ENCODE results near the gene COL2A1.

The COL2A1 gene

GRCh38 chr12:48029491-48030172, 25.4 kb upstream of the COL2A1 start:
- DNase-seq, result peak; percentile 60

DNA sequence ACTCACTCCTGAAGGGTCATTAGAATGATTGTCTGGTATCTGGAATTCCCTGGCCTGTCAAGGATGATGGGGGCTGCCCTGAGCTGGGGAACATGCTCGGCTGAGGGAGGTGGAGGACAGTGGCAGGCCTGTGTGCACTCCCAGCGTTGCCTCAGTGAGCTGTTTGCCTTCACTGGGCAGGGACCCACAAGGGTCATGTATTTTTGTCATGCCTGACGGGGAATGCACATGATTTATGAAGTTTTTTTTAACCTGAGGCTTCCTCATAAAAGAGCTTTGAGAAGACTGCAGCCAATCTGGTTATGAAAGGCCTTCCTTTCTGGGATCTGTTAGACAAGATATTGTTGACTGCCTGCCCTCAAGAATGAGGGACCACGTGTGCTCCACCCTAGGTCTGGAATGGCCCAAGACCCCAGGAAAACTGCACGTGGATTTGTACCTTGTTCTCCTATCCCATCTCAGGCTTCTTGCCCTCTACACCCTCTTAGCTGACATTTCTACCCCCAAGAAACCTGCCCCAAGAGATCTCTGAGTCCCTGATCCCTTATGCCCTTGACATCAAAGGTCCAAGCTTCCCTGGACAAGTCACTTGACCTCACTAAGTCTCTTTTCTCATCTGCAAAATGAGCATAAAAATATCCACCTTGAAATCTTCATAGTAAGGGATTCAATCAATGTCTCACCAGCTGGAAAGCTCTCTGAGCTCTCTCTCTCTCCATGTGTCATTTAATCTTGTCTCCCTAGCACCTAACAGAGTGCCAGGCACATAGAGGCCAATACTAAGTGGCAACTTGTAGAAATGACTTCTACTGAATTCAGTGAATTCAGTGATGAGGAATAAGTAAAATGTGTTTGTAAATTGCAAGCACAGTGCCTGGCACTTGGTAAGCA, 24.5 kb upstream of the COL2A1 start:
- DNase-seq, result peak; percentile 45

DNA sequence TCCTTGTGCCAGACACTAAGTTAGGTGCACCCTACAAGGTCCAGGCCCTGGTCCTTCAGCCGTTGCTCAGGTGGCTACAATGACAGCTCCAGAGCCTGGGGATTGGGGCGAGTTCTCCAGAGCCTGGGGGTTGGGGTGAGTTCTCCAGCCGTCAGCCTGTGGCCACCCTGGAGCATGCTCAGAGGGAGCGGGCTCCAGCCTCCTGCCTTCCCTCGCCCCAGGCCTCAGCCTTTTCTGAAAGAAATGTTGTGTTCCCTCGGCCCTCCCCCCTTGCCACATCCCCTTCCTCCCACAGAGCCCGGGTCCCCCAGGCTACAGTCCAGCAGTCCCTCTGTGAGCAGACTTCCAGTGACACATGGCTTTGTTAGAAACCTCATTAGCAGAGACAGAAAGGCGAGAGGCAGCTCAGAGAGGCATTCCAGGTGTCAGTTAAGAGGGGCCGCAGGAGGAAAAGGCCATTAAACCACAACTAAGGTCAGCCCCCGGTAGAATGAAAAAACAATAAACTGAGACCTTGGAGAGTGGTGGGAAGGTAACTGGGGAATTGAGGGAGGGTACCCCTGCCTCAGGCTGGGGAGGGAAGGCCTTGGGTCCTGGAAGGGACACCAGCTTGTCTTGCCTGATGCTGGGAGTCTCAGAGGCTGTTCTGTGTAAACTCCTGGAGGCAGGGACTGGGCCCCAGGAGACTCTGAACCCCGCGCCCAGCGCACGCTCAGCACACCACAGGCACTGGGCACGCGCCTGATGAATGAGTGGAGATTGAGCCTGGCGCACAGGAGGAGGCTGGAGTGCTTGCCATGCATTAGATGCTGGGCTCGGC, 23.1 kb upstream of the COL2A1 start:
- peak; percentile 40 for DNase-seq

GRCh38 chr12:48026060-48026827, 22.0 kb upstream of the COL2A1 start:
- no peak for DNase-seq

- DNase-seq, result no peak
Measured at GRCh38 chr12:48025281-48025680, 21.0 kb upstream of the COL2A1 start.

DNA sequence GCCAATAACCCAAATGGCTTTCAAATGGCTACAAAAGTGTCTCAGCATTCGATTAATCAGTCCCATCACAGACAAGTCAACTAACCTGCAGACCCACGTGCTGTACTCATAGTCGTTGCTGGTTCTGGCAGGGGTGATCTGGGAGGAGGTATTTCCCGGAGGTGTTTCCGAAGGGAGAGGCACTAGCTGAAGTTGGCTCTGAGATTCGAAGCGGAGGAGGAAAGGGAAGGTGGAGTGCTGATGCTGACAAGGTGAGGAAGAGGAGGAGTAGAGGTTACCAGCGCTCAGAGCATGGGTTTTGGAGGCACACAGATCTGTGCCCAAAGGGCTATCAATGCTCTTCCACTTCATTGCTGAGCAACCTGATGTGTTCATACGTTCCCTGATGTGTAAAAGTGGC, 20.5 kb upstream of the COL2A1 start:
- no peak for DNase-seq

DNA sequence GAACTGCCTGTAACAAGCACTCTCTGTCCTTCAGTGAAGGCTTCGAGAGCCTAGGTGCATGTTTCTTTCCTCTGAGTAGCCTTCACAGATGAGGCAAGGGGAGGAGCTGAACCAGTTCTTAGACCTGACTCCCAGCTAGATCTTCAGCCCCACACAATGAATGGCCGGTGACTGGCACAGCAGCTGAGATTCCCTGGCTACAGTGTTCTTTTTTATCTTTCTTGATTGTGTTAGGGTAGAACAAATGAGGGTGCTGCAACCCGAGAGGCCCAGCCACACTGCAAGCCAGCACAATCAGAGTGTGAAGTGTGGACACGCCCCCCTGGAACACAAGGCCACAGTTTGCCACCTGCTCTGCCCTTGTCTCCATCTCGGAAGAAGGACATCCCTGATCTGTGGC, 19.1 kb upstream of the COL2A1 start:
- DNase-seq, result peak; percentile 90

- peak; percentile 90 for DNase-seq
Measured at GRCh38 chr12:48022676-48023385, 18.6 kb upstream of the COL2A1 start.

DNA sequence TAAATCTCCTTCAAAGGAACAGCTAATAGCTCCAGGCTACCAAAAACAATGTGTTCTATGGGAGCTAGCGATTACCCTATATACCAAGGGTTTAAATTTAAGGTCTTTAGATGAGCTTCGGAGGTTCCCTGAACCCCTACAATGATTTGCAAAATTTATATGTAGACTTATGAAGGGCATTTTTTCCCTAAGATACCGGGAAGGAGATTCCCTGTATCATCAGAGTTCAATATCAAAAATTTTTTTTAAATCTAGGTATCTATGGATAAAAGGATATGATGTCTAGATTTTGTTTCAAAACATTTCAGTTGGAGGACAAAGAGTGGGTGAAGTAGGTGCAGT, 17.9 kb upstream of the COL2A1 start:
- no peak for DNase-seq

GRCh38 chr12:48021485-48022179, 17.4 kb upstream of the COL2A1 start:
- peak; percentile 99 for DNase-seq

GRCh38 chr12:48019639-48020265, 15.5 kb upstream of the COL2A1 start:
- no peak for DNase-seq

GRCh38 chr12:48018618-48018995, 14.3 kb upstream of the COL2A1 start:
- no peak for DNase-seq

DNA sequence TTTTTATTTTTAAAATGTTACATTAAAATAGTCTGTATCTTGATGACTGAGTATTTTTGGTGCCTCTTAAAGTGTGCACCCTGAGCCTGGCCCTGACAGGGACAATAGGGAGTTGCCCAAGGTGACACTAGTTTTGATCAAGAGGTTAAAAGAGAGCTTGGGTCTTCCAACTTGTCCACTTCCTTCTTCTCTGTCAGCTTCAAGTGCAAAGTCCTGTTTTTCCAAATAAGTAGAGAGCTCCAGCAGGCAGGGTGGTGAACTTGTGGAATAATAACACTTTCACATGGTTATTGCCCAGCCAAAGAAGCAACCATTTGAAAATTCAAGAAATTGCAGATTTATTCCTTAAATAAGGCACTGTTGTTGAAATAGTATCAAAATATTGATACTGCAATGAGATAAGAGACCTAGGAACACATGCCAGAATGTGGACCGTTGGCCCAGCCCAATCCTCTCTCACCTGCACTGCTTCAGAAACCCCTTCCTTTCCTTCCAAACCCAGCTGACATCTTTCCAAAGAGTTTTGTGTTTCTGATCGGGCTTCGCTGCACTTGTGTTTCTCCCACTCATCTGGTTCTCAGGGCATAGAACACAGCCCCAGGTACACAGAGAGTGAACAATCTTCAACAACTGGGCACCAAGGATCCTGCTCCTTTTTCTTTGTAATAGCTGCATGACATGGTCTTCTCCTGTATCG, 13.8 kb upstream of the COL2A1 start:
- DNase-seq, result no peak

DNA sequence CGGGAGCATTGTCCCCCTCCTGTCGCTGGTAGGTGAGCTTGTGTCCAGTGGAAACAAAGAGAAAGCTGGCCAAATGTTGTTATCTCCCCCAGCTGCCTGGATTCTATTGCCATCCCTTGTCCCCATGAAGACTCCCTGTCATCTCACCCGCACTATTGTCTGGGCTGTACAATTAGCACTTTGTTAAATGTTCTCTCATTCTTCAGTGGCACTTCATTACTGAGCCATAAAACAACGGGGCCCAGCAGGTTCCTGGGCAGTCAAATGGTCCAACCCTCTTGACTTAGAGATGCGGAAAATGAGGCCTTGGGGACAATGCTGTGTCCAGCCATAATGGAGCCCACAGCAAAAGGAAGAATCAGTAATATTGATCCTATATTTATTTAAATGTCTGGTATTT, 13.2 kb upstream of the COL2A1 start:
- DNase-seq, result peak; percentile 64

DNA sequence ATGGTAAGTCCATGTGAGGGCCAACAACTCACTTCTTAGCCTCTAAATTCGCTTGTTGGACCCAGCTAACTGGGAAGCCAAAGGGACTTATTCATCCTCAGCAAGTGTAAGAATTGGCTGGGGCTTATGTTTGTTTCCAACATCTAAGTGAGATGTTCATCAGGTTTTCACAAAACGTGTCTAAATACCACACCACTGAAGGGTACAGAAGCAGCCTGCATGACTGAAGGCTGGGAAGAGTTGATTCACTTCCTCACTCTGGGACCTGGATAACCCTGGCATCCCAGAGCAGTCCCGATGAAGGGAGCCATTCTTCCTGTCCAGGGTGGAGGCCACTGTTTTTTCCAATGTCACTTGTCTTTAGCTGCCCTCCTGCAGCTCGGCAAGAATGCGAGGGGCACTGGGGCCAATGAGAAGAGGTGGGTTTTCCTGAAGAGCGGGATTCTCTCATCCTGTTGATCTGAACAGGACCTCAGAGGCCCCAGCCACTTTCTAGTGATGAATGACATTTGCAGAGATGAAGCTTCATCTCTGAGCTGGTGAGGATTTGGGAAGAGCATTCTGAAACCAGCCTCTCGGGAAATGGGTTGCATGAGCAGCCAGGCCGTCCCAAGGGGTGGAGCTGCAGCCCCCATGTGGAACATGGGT, 12.2 kb upstream of the COL2A1 start:
- DNase-seq, result no peak

DNA sequence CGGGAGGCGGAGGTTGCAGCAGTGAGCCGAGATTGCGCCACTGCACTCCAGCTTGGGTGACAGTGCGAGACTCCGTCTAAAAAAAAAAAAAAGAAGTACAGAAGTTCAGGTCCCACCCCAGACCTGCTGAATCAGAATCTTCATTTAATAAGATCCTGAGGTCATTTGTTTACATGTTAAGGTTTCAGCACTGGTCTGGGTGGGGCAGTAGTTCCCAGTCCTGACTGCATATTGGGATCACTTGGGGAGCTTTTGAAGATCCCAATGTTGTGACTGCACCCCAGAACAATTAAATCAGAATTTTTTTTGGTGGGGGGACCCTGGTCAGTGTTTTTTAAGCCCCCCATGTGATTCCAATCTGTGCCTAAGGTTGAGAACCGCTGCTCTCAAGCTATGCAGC, 11.7 kb upstream of the COL2A1 start:
- no peak for DNase-seq

DNA sequence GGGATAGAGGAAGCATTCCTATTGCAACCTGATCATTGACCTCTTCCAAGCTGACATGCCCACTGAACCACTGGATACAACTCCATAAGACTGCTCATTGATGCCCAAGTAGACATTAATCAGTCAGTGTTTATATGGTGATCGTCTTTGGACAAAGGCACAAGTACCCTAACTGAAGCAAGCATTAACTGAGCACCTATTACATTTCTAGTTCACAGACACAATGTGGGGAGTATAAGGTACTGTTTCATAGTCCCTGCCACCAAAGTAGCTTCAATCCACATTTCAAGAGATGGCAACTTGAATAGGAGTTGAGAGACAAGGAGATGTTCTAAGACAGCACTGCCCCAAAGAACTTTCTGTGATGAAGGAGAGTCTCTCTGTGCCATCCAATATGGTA, 10.9 kb upstream of the COL2A1 start:
- DNase-seq, result no peak

GRCh38 chr12:48013287-48013686, 9.0 kb upstream of the COL2A1 start:
- no peak for DNase-seq

GRCh38 chr12:48012070-48012469, 7.8 kb upstream of the COL2A1 start:
- DNase-seq, result no peak
